ENCODE data around the gene SLC24A3.

Gene SLC24A3

DNA sequence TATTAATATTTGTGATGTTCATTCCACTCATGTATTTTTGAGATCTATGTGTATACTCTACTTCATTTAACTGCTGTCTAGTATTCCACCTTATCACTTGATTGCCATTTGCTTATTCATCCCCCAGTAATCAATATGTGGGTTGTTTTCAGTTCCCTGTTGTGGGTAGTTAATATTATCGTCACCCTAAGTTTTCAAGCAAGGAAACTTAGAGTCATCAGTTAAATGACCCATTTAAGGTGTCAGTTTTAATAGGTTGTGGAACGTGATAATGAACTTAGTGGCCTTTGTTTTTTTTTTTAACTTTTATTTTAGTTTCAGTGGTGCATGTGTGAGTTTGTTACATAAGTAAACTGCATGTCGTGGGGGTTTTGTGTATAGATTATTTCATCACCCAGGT, 90.3 kb downstream of the SLC24A3 start:
- DNase-seq (ENCODE audit: low spot score): no peak

DNA sequence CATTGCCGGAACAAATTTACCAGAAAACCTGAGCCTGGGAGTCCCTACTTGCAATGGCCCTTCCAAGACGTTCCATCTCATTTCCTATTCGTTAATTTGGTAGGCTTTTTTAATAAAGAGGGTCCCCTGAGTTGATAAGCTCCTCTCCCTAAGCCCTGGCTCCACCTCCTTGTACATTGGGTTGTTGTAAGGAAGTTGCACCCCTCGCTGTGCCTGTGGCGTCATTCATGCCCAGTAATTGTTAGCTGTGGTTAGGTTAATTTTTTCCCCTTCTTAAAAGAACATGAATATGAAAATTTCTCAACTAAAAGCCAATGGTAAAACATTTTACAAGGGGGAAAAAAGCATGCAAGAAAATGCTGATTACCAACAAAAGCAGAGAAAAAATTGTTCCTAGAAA, 91.9 kb downstream of the SLC24A3 start:
- DNase-seq (ENCODE audit: low spot score): no peak

DNA sequence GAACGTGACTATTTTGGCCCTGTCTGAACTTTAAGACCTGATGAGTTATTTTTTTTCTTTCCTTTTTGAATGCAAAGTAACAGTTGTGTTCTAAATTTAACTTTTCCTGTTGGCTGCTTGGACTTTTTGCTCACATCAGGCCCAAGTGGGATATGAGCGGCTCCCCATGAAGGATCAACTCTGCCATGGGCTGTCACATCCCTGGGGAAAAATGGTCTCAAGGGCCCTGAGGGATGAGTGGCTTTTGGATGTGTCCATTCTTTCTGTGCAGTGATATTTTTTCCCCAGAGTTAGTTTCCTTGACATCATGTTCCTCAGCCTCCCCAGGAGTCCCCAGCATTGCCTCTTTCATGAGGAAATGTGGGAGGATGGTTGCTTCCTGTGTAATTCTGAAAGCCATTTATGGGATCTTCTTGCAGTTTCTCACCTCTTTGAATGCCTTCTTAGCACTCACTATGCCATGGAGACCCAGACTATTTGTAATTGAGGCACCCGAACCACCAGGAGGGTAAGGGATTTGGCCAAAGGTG, 92.5 kb downstream of the SLC24A3 start:
- no peak for DNase-seq (ENCODE audit: low spot score)

DNA sequence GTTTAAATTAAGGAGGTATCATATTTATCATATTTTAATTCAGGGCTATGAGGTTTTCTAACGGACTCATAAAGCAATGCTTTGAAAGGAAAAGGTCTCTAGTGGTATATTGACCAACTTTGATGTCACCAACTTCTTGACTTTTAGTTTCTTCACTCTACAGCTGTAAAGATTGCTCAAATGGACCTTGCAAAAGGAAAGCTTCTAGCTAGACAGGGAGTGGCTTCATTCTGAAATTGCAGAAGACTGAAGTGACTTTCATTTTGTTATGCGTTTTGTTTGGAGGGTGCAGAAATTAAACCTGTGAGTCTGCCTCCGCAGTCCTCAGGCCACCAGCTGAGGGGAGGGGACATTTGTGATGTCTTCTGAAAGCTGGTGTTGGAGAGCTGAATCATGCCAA, 95.7 kb downstream of the SLC24A3 start:
- no peak for DNase-seq (ENCODE audit: low spot score)

DNA sequence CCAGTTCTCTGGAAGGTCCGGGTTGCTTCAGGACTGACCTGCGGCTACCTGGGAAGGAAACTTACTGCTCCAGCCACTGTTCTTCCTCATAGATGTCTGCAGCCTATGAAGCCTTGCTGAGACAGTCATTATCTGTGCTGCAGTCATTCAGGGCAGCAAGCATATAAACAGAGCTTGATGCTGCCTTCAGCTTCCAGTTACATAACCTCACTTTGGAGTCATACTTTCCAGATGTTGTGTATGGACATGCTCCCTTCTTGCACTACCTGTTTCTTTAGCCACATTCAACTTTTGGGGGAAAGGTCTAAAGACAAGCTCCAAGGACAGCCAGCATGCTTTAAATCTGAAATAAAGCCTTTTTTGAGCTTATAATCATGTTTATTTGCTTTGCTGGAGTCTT, 98.1 kb downstream of the SLC24A3 start:
- no peak for DNase-seq (ENCODE audit: low spot score)

DNA sequence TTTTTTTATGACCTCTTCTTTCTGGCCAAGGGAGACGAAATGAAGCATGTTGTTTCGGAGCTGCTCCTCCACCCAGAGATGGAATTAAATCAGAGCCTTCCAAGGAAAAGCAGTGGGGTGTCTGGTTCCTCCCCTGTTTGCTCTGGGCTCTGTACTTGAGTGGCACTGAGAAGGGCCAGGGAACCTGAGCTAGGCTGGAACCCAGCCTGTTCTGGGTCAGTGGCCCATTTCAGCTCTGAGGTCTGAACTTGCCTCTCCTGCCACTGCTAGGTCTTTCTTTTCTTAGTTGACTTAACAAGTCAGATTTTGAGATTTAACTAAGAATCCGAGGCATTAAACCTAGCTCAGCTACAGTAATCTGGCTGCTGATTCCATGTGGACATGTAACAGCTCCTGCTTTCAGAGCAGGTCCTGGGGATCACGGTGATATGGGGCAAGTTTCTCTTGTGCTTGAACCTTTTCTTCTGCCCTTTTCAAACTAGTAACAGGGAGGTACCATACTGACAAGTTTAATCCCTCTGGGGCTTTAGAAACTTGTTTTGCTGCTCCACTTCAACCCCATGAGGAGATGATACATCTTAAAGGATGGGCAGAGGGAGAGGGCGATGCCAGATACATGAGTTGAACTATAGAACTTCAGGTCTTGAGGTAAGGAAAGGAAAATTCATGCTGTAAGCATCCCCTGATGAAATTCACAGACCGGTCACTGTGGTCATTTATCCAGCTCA, 101.1 kb downstream of the SLC24A3 start:
- no peak for DNase-seq (ENCODE audit: low spot score)

DNA sequence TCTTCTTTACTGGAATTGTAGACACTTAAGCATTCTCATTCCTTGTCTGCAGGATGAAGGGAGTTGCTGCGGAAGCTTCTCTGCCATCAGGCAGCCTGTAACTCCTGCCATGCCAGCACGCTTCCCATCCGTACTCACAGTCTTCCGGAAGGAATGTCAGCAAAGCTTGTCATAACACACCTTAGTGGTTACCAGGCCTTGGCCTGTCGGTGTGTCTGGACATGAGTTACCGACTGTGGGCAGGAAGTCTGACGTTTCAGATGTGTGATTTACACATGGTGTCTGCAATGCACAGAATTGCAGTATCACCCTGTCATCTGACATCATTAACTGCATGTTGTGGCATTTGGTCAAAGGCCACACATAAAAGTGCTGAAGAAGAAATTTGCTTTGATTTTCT, 102.2 kb downstream of the SLC24A3 start:
- no peak for DNase-seq (ENCODE audit: low spot score)

DNA sequence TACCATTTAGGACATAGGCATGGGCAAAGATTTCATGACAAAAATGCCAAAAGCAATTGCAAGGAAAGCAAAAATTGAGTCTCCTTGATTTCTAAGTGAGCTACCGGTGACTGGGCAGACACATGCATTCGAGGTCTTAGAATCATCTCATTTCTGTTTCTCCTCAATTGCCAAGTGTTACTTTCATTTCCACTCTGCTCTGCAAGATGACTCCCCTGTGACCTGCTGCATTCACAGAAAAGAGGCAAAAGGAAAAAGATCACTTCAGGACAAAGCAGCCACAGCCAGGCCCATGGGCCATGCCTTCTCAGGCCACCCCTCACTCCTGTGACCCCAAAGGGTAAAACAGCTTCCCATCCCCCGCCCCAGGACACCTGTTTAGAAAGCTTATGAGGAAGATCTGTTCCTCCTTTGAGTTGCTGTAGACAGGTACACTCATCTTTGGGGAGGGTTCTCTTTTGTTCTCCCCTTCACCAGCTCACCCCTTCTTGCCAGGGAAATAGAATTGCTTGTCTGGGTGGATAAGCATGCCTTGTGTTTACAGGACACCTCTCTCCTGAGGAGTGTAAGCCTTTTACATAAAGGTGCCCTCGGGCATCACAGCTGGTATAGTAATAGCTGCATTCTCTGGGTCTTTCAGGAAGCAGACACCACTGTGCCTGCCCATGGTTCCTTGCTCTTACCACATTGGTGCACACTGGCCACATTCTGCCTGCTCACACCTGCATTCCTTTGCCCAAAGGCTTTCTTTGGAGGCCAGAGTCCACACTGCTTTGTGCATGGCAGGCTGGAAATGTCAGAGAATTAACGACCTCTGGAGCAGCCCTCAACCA, 105.0 kb downstream of the SLC24A3 start:
- no peak for DNase-seq (ENCODE audit: low spot score)

DNA sequence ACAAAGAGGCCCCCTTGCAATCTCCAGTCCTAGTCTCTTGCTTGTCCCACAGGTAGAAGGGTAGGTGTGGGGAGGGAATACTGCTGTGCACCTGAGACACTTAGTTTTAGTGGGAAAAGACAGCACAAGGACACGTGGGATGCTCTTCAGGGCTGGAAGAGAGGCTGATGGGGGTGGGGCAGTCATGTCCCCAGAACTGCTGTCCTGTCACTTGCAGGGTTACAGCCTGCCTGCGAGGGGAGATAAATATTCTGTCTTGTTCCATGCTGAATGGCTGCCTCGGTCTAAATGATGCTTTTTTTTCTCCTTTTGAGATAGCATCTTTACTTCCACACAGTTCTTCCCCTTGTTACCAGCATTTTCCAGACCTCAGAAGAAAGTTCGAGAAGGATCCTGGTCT, 106.2 kb downstream of the SLC24A3 start:
- DNase-seq (ENCODE audit: low spot score): no peak

DNA sequence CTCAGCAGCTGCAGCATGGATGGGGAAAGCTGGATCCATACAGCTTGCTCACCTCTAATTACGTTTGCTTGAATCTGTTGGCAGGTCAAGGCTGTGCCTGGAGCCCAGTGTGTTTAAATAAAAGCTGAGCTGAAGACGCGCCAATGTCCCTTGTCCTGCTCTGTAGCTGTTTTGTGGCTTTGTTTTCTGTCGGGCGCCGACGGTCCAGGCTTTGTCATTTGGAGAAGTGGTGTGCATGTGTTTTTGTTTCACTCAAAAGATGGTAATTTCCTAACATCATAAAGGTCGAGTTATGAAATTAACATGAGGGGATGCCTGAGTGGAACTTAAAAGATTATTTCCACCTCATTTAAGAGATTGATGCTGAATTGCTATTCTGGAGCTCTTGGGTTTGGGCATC, 107.6 kb downstream of the SLC24A3 start:
- no peak for DNase-seq (ENCODE audit: low spot score)

DNA sequence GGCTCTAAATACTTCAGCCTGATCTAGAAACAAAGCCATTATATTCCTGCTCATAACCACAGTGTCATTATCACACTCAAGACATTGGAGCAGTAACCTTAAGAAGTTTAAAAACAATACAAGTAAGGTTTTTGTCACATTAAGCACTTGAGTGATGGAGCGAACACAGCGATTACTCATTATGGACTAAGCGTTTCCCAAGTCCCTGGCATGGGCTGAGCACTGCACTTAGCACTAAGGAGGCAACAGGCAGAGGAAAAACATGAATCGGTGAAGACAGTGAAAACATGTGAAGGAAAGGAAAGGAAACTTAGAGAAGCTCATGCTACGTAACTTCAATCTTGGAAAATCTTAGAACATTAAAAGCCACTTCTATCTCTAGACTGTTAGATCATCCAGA, 108.7 kb downstream of the SLC24A3 start:
- no peak for DNase-seq (ENCODE audit: low spot score)

DNA sequence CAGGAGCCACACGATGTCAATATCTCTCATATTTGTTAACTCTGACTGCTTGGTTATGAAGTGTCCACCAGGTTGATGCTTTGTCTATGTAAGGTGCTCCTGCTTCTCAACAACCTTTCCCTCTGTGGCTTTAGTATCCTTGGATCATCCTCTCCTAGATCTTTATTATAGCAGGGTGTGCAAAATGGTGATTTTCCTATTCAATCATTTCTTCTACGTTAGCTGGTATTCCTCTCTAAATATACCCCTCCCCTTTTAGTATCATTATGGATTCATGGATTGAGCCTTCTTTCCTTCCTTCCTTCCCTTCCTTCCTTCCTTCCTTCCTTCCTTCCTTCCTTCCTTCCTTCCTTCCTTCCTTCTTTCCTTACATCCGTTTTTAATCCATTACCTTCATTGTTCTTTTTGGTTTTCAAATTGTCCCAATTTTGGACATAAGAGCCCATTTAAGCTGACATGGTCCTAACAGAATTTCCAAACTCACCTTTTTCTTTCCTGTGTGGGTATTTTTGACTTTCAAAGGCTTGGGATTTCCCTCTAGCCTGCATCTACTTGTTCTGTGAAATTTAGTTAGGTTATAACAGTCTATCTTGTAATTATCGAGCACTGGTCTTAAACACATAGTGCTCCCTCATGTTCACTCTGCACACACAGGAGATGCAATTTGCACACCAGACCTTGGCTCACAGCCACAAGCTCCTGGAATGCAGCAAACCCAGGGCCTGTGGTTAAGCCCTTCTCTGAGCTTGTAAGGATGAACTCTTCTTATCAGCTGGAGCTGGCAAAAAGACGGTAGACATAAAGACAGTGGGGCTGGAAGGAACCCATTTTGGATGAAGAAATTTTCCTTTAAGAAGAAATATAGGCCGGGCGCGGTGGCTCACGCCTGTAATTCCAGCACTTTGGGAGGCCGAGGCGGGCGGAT, 109.9 kb downstream of the SLC24A3 start:
- no peak for DNase-seq (ENCODE audit: low spot score)

DNA sequence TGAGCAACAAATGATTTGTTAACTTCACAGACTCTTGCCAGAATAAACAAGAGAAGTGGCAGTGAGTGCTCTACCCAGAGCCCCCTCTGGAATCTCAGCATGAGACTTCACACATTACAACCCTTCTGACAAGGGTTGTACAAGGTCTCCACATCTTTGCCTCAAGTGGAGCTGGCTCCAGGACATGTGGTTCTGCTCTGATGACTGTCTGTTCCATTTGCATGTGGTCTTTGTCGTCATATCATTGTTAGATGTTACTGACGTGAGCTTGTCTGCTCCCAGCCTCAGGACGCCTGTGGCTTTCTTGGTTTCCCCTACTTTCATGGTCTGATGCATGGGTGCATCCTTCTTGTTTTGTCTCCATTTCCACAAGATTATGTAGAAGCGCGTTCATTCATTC, 115.0 kb downstream of the SLC24A3 start:
- DNase-seq (ENCODE audit: low spot score): no peak

DNA sequence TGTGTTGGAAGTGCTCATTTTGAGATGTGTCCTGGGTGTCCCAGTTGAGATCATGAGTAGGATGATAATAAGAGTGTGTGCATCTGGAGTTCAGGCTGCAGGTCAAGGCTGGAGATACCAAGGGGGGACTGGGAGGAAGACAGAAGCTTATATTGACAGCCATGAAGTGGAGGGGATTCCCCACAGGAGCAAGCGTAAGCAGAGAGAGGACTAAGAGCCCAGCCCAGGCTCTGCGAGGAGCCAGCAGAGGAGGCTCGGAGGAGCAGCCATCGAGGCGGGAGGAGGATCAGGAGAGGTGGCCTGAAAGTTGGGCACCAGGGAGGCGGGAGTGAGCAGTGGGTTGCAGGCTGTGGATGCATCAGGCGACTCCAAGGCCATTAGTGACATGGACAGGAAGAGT, 116.2 kb downstream of the SLC24A3 start:
- DNase-seq (ENCODE audit: low spot score): no peak

DNA sequence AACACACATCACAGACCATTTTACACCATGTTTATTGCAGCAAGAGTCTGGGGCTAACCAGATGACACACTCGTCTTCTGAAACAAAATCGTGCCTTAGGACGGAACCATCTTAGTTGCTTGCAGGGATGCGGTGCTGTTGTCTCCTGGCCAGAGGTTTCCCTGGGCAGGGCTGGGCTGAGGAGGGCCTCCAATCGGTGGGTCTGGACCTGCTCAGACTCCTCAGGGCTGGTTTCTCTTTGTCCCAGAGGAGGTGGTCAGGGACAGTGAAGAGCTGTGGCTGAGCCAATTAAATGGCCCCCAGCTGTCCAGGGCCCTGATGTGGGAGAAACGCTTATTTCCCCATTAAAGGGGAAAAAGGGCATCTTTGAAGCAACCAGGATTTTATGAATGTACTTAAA, 117.6 kb downstream of the SLC24A3 start:
- DNase-seq (ENCODE audit: low spot score): no peak

DNA sequence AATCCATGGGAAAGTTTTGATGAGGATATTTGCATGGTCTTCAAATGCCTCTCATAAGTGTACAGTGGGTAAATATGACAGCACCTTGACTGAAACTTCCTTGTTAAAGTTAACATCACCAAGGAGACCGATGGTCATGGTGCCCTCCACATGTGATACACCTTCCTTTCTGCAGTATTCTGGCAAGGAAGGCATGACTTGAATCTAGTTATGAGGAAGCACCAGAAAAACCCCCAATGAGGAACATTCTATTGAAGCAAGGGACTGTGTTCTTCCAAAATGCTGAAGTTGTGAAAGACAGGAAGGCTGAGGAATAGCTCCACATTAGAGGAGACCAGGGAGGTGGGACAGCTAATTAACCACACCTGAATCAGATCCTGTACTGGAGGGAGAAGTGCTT, 118.3 kb downstream of the SLC24A3 start:
- no peak for DNase-seq (ENCODE audit: low spot score)

DNA sequence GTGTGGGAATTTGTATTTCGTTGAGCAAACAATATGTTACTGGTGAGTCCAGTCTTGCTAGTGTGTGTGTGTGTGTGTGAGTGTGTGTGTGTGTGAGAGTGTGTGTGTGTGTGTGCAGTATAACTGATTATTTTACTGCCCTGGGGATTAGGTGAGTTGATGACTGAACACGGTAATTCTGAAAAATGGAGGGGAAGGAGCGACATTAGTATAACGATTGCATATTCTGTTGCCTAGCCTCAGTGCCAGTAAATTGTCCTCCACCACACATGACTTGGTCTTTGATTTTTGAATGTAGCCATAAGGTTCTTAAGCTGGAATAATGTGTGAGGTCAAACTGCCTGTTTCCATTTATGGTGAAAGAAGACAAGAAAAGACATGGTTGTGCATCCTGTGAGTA, 121.1 kb downstream of the SLC24A3 start:
- DNase-seq (ENCODE audit: low spot score): no peak

DNA sequence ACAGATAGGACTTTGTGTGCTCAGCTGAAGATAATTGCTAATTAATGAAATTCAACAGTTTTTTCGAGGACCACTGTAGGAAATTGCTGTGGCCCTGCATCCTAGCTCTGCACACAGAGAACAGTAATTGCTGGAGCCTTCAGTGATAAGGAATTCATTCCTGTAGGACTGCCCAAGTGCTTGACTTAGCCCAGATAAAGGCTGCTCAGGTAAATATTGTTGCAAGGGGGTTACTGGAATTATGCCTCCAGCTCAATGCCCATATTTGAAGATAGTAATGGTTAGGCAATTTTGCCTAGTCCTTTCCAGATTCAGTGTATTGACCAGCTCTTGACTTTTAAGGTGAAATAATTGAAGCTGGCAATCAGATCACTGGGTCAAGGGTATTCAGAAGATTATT, 122.9 kb downstream of the SLC24A3 start:
- DNase-seq (ENCODE audit: low spot score): no peak

DNA sequence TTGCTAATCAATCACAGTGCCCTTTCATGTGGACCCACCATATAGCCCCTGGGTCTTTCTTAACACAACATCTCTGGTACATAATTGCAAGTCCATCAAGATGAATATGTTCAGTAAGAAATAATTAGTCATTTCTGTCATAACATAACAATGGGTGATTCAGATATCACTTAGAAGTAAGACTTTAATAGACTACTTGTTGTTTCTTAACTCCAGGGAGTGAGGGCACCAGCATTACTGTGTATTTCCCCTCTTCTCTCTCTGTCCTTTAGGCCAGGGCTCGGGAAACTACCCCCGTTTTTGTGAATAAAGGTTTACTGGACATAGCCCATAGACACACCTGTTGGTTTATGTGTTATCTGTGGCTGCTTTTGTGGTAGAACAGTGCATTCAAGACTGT, 123.5 kb downstream of the SLC24A3 start:
- no peak for DNase-seq (ENCODE audit: low spot score)

DNA sequence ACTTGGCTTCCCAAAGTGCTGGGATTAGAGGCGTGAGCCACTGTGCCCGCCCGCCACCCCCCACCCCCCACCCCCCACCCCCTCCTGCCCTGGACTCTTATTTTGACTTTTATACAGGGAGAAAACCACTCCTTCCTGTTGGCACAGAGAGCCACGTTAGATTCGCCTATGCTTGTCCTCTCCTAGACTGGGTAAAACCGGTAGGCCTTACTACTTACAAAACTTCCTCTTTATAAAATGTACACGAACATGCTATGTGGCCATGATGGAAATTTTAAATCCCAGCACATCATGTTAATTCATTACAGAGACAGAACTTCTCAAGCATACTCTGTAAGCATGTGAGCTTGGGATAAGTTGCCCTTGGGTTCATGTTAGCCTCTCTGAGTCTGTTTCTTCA, 124.2 kb downstream of the SLC24A3 start:
- no peak for DNase-seq (ENCODE audit: low spot score)

DNA sequence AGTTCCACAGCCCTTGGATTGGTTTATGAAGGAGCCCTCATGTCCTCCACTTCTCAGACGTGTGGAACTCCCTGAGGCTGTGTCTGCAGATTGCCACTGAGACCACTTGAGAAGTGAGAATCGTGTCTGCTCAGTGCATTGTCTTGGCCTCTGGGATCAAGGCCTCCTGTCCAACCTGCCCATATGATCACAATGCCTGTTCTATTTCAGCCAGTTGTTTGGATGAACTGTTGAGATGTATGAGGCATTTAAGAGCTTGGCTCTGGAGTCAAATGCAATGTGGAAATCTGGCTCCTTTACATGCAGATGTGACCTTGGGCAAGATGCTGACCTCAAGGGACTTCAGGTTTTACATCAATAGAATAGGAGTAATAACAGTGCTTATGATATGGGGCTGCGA, 125.9 kb downstream of the SLC24A3 start:
- no peak for DNase-seq (ENCODE audit: low spot score)

DNA sequence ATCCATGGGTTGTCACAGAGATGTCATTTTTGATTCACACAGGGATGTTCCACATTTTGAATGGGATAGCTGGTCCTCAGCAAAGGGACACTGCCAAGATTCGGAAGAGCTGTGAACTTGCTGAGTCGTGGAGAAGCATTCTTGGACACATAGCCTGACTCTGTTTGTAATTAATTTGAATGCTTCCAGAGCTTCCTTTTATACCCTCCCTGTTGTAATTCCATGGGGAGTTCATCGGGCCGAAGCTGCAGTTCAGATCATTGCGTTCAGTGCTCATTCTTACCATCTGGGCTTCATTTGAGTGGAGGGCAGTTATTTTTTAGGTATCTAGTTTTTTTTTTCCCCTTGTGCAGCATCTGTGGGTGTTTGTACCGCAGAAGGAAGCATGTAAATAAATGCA, 126.5 kb downstream of the SLC24A3 start:
- DNase-seq (ENCODE audit: low spot score): no peak
